ENCODE results near the gene EXOC3.

The EXOC3 gene

GRCh38 chr5:515273-515836 is 72.4 kb downstream of the EXOC3 start:
- FAIRE-seq (no peak), DNase-seq (ENCODE audit: extremely low spot score, insufficient read length, low read depth) (no peak)

GRCh38 chr5:516338-516925 is 73.5 kb downstream of the EXOC3 start:
- no peak for DNase-seq (ENCODE audit: extremely low spot score, insufficient read length, low read depth)
- no peak for FAIRE-seq
